Naive B cell (primary cell): ENCODE results near the gene PPM1M. TPM values are rescaled to one million over a fixed set of nuclear protein-coding genes. Genes with fewer than 3 reads are reported as not detected.

Experiments
- ATAC-seq, 2 donors: fragments of 150-1000 bp; cut with Tn5 transposase; 2 replicates each; pipeline ENCODE4 v1.10.0; 2021; ENCODE audit warnings: low read depth in 2 of 2, mild to moderate bottlenecking in 2 of 2, moderate library complexity in 2 of 2
- DNase-seq: peaks from one replicate; pipeline ENCODE4 v3.0.0; 2022
- H3K27ac Mint-ChIP-seq, 6 donors: one replicate each; pipeline ENCODE4 v1.8.0; 2020 to 2022; ENCODE audit warnings: mild to moderate bottlenecking in 6 of 6, mixed read lengths in 6 of 6, moderate library complexity in 5 of 6, inconsistent platforms in 2 of 6
- H3K27me3 Mint-ChIP-seq, 3 donors: one replicate each; pipeline ENCODE4 v1.8.0; 2021 to 2022; ENCODE audit warnings: mixed read lengths in 3 of 3, mild to moderate bottlenecking in 1 of 3
- H3K36me3 Mint-ChIP-seq, 2 donors: one replicate each; pipeline ENCODE4 v1.8.0; 2020 to 2022; ENCODE audit warnings: mixed read lengths in 2 of 2, inconsistent platforms in 1 of 2, mild to moderate bottlenecking in 1 of 2
- H3K4me1 Mint-ChIP-seq, 3 donors: one replicate each; pipeline ENCODE4 v1.8.0; 2020 to 2022; ENCODE audit warnings: mixed read lengths in 3 of 3, inconsistent platforms in 1 of 3, mild to moderate bottlenecking in 1 of 3, moderate library complexity in 1 of 3
- H3K4me3 Mint-ChIP-seq, 8 donors: one replicate each; pipeline ENCODE4 v1.8.0; 2020 to 2022; ENCODE audit warnings: mild to moderate bottlenecking in 8 of 8, mixed read lengths in 8 of 8, moderate library complexity in 8 of 8, inconsistent platforms in 2 of 8
- H3K9me3 Mint-ChIP-seq, 7 donors: one replicate each; pipeline ENCODE4 v1.8.0; 2020 to 2022; ENCODE audit warnings: mixed read lengths in 7 of 7, mild to moderate bottlenecking in 5 of 7, inconsistent platforms in 2 of 7, moderate library complexity in 1 of 7
- polyA plus RNA-seq, 6 donors: library from polyadenylated mRNA; unstranded; fragments of 300-500 nt; fragmentation: Illumina TruSeq; gene quantifications; one replicate each; pipeline ENCODE4 v1.2.3, GENCODE V29; 2021; ENCODE audit warnings: low read depth in 6 of 6

PPM1M gene
- polyA plus RNA-seq, 6 donors from 2014 or later = 16.8 to 38.5 (median 21.4) TPM

GRCh38 chr3:52205727-52206372, 39.7 kb upstream of the PPM1M start:
- H3K4me1 Mint-ChIP-seq = peaks cover 8 to 17% (median 10%) of the 10 kb centered on the region in 3 donors
- peak overlapping the region in 1 of 6 donors; percentile 28 for H3K27ac Mint-ChIP-seq
- H3K27me3 Mint-ChIP-seq = no peaks in the 10 kb centered on the region
- no peak overlapping the region for H3K4me3 Mint-ChIP-seq
- H3K9me3 Mint-ChIP-seq = no peaks in the 10 kb centered on the region
- no peak for ATAC-seq
- DNase-seq = no peak
- H3K36me3 Mint-ChIP-seq = peaks cover 14 to 22% of the 10 kb centered on the region in 2 donors

GRCh38 chr3:52208556-52208955, 37.0 kb upstream of the PPM1M start:
- Mint-ChIP-seq H3K36me3 (peaks cover 17 to 29% of the 10 kb centered on the region in 2 donors), H3K4me1 (peaks cover 0 to under 1% (median 0%) of the 10 kb centered on the region in 3 donors), H3K9me3 (no peaks in the 10 kb centered on the region), H3K27me3 (no peaks in the 10 kb centered on the region), H3K27ac (peak overlapping the region in 1 of 6 donors; percentile 9), H3K4me3 (no peak overlapping the region)
- DNase-seq (no peak), ATAC-seq (no peak)

- H3K36me3 Mint-ChIP-seq = peaks cover 27 to 35% of the 10 kb centered on the region in 2 donors
- H3K27me3 Mint-ChIP-seq = no peaks in the 10 kb centered on the region
- no peak for DNase-seq
- H3K9me3 Mint-ChIP-seq = no peaks in the 10 kb centered on the region
- peaks cover 0 to 2% (median 0%) of the 10 kb centered on the region in 3 donors for H3K4me1 Mint-ChIP-seq
- no peak overlapping the region for H3K27ac Mint-ChIP-seq
- ATAC-seq = no peak
- H3K4me3 Mint-ChIP-seq = no peak overlapping the region
These were observed 35.5 kb upstream of the PPM1M start for GRCh38 chr3:52210037-52210436.

DNA sequence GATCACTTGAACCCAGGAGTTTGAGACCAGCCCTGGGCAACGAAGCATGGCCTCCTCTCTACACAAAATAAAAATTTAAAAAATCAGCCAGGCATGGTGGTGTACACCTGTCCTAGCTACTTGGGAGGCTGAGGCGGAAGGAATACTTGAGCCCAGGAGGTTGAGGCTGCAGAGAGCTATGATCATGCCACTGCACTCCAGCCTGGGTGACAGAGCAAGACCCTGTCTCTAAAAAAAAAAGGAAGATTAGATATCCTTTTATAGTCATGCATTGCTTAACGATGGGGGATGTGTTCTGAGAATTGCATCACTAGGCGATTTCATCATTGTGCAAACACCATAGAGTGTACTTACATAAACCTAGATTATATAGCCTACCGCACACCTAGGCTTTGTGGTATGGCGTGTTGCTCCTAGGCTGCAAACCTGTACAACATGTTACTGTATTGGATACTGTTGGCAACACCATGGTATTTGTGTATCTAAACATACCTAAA, 35.0 kb upstream of the PPM1M start:
- no peak overlapping the region for H3K27ac Mint-ChIP-seq
- H3K27me3 Mint-ChIP-seq = no peaks in the 10 kb centered on the region
- H3K9me3 Mint-ChIP-seq = no peaks in the 10 kb centered on the region
- H3K4me3 Mint-ChIP-seq = no peak overlapping the region
- no peak for ATAC-seq
- peaks cover 3 to 5% (median 4%) of the 10 kb centered on the region in 3 donors for H3K4me1 Mint-ChIP-seq
- DNase-seq = no peak
- peaks cover 32 to 41% of the 10 kb centered on the region in 2 donors for H3K36me3 Mint-ChIP-seq

GRCh38 chr3:52211268-52211891, 34.2 kb upstream of the PPM1M start:
- DNase-seq (no peak), ATAC-seq (no peak)
- no peak overlapping the region for H3K4me3 Mint-ChIP-seq
- no peaks in the 10 kb centered on the region for H3K9me3 Mint-ChIP-seq
- peaks cover 4 to 7% (median 6%) of the 10 kb centered on the region in 3 donors for H3K4me1 Mint-ChIP-seq
- no peak overlapping the region for H3K27ac Mint-ChIP-seq
- H3K36me3 Mint-ChIP-seq = peaks cover 35 to 42% of the 10 kb centered on the region in 2 donors
- H3K27me3 Mint-ChIP-seq = no peaks in the 10 kb centered on the region

DNA sequence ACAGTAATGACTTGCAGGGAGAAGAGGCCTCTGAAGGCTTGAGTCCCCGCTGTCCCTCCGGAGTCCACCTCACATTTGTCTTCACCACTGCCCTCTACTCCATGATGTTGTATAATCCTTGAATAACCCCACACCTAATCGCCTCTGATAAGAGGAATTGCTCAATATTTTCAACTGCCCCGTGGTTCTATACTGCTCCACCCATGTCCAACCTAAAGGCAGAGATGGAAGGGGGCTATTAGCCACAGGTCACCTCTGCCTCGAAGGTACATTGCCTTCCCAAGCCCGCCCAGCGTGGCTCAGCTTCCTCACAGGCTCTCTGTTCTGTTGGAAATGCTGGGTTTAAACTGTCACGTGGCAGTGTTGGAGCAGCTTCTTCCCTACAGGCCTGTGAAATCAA, 32.6 kb upstream of the PPM1M start:
- Mint-ChIP-seq H3K4me3 (no peak overlapping the region), H3K36me3 (peaks cover 34 to 35% of the 10 kb centered on the region in 2 donors), H3K4me1 (peaks cover 17 to 23% (median 21%) of the 10 kb centered on the region in 3 donors), H3K27ac (peak overlapping the region in 1 of 6 donors; percentile 42), H3K9me3 (no peaks in the 10 kb centered on the region), H3K27me3 (no peaks in the 10 kb centered on the region)
- ATAC-seq = no peak
- DNase-seq = no peak

DNA sequence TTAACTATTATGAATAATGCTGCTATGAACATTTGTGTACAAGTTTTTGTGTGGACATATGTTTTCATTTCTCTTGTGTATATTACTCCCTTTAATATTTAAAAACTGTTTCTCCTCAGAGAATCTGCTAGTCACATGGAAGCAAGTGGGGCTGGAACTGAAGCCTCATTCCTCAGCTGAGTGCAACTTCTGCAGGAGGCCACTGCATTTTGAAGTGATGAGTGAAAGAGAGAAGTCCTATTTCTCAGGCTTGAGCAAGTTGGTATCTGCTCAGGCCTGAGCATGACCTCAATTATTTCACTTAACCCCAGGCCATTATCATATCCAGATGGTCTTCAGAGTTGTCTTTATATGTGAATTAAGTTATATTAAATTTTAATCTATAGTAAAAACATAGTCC, 31.7 kb upstream of the PPM1M start:
- no peaks in the 10 kb centered on the region for H3K9me3 Mint-ChIP-seq
- H3K27ac Mint-ChIP-seq = no peak overlapping the region
- peaks cover 30 to 35% of the 10 kb centered on the region in 2 donors for H3K36me3 Mint-ChIP-seq

DNA sequence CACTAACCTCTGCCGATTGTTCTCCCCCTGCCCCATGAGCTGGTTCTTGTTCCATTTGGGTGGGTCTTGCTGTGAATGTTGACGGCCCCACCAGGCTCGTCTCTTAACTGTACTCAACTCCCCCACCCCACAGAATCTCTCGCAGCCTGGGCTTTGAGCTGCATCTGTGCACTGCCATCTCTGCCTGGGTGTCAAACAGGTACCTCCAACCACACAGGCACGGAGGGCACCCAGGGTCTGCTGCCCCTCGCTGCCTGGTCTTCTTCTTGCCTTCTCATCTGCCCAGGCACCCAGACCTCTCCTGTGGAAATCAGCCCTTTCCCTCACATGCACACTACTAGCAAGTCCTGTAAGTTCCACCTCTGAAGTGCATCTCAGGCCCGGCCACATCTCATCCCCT, 30.2 kb upstream of the PPM1M start:
- H3K36me3 Mint-ChIP-seq = peaks cover 28 to 30% of the 10 kb centered on the region in 2 donors
- ATAC-seq (no peak), DNase-seq (no peak)
- H3K27me3 Mint-ChIP-seq = no peaks in the 10 kb centered on the region
- H3K4me3 Mint-ChIP-seq = no peak overlapping the region
- H3K4me1 Mint-ChIP-seq = peaks cover 31 to 44% (median 43%) of the 10 kb centered on the region in 3 donors
- no peaks in the 10 kb centered on the region for H3K9me3 Mint-ChIP-seq
- H3K27ac Mint-ChIP-seq = peak overlapping the region in 2 of 6 donors; percentile 21 to 86

More for the DNA sequence above, 31.7 kb upstream of the PPM1M start:
- no peak for ATAC-seq
- Mint-ChIP-seq H3K4me1 (peaks cover 24 to 32% (median 30%) of the 10 kb centered on the region in 3 donors), H3K4me3 (no peak overlapping the region), H3K27me3 (no peaks in the 10 kb centered on the region)
- DNase-seq = no peak

DNA sequence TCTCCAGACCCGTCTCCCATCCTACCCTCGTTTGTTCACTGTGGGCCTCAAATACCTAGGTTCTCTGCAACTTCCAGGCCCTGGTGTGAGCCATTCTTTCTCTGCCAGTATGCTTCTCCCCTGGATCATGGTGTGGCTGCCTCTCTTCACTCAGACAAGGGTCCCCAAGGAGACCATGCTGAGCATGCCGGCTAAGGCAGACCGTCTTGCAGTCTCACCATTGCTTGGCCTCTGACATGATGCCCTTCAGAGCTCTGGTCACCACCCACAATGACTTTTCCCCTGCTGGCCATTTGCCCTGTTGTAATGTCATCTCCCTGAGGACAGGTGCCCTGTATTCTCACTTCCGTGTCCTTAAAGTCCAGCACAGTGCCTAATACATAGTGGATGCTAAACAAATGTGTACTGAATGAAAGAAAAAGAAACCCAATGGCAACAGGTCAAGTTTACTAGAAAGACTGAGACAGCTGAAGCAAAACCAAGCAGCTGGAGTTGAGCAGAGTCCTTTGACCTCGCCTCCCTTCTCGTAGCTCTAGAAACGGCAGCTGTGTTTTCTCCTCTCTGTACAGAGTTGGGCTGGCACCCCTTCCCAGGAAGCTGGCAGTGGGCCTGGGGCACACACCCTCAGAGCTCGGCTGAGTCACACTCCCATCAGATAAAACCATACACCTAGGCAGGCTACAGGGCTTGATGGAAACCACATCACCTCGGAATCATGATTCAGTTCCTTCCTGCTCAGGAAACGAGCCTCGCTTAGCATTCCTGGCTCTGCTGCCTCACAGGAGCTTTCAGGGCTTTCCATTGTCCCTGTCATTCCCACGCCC, 28.8 kb upstream of the PPM1M start:
- peak overlapping the region; percentile 63 to 96 (median 74) for H3K27ac Mint-ChIP-seq
- H3K27me3 Mint-ChIP-seq = no peaks in the 10 kb centered on the region
- ATAC-seq (no peak), DNase-seq (no peak)
- peaks cover 24 to 28% of the 10 kb centered on the region in 2 donors for H3K36me3 Mint-ChIP-seq
- H3K4me3 Mint-ChIP-seq = peak overlapping the region in 4 of 8 donors; percentile 0 to 50 (median 36)
- H3K4me1 Mint-ChIP-seq = peaks cover 37 to 52% (median 50%) of the 10 kb centered on the region in 3 donors
- no peaks in the 10 kb centered on the region for H3K9me3 Mint-ChIP-seq

DNA sequence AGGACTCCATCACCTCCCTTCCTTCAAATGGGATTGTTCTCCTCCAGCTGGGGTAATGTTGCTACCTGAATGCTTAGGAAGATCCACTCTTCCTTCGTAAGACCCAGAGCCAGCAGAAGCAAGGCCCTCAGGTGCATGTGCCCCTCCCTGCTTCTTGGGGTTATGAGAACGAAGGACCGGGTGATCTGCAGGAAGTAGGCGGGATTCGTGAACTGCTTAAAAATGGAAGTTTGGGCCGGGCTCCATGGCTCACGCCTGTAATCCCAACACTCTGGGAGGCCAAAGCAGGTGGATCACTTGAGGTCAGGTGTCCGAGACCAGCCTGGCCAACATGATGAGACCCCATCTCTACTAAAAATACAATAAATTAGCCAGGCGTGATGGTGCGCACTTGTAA, 28.2 kb upstream of the PPM1M start:
- Mint-ChIP-seq H3K9me3 (no peaks in the 10 kb centered on the region), H3K27ac (peak overlapping the region in 4 of 6 donors; percentile 63 to 80 (median 69)), H3K27me3 (no peaks in the 10 kb centered on the region), H3K36me3 (peaks cover 24 to 28% of the 10 kb centered on the region in 2 donors), H3K4me3 (peak overlapping the region in 3 of 8 donors; percentile 29 to 77 (median 41)), H3K4me1 (peaks cover 37 to 52% (median 50%) of the 10 kb centered on the region in 3 donors)
- DNase-seq = no peak
- no peak for ATAC-seq

DNA sequence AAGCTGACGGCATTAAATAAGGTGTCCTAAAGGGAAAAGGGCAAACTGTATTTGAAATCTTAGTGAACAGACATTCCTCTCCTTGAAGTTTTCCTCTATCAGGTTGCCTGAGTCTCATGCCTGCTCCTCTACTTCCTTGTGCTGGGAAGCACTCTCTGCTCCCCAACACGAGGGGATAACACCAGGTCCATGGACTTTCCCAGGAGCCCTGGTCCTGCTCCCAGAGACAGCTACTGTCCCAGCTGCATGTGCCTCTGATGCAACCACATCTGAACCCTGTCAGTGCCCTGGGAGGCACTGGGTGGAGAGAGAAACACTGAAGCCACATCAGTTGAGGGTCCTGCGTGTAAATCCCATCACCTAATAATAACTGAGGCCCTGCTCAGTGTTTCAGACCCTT, 27.5 kb upstream of the PPM1M start:
- ATAC-seq = no peak
- Mint-ChIP-seq H3K4me3 (peak overlapping the region in 3 of 8 donors; percentile 3 to 77 (median 34)), H3K27me3 (no peaks in the 10 kb centered on the region), H3K4me1 (peaks cover 43 to 52% (median 50%) of the 10 kb centered on the region in 3 donors), H3K27ac (peak overlapping the region in 1 of 6 donors; percentile 84), H3K36me3 (peaks cover 21 to 24% of the 10 kb centered on the region in 2 donors), H3K9me3 (no peaks in the 10 kb centered on the region)
- DNase-seq = no peak

GRCh38 chr3:52218454-52218853, 27.1 kb upstream of the PPM1M start:
- Mint-ChIP-seq H3K36me3 (peaks cover 16 to 19% of the 10 kb centered on the region in 2 donors), H3K27me3 (no peaks in the 10 kb centered on the region), H3K27ac (peak overlapping the region in 1 of 6 donors; percentile 78), H3K4me1 (peaks cover 47 to 56% (median 54%) of the 10 kb centered on the region in 3 donors), H3K4me3 (peak overlapping the region in 4 of 8 donors; percentile 20 to 56 (median 32)), H3K9me3 (no peaks in the 10 kb centered on the region)
- DNase-seq = no peak
- ATAC-seq = no peak
